KG1 (cell line): ENCODE measurements around the gene MYL10.

Experiments used
- DNase-seq: peaks from one replicate; lab custom pipeline; 2025; lab: John Stamatoyannopoulos, UW

MYL10 gene

GRCh38 chr7:101565601-101566209 lies 63.4 kb downstream of the MYL10 start:
- no peak for DNase-seq

DNA sequence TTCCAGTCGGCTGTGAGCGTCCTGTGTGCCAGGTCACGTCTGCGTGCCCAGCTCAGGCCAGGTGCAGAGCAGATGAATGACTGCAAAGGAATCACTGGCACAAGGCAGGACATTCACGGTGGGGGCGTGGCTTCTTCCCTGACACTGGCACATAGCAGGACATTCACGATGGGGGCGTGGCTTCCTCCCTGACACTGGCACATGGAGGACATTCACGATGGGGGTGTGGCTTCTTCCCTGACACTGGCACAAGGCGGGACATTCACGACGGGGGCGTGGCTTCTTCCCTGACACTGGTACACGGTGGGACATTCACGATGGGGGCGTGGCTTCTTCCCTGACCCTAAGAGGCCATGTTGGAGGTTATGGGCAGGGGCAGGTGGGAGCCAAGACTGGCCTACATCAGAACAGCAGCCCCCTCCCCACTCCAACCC lies 64.3 kb downstream of the MYL10 start:
- no peak for DNase-seq

GRCh38 chr7:101563943-101564777 lies 64.9 kb downstream of the MYL10 start:
- no peak for DNase-seq
